RWPE1 (cell line): ENCODE data around the gene FGF18.
A peak's percentile ranks its signal among the peaks of the same experiment; 100 is the strongest.
"Not testable (repeated sequence)": the region's sequence is repeated elsewhere in the genome, so short reads cannot be mapped to it uniquely, and the experiment has no call there.

Experiments
- CTCF ChIA-PET: fragments of 350-600 bp; sonication (Branson Sonifier 250); formaldehyde crosslinking; extraction: SDS; loops from one replicate; lab custom pipeline; 2021; lab: Yijun Ruan, JAX
- POLR2A ChIA-PET: fragments of 400-600 bp; formaldehyde crosslinking; extraction: SDS; loops from one replicate; lab custom pipeline; 2020; ENCODE audit warnings: antibody characterized with exemption; ENCODE audit not compliant: low non-redundant PET; lab: Yijun Ruan, JAX
- DNase-seq: peaks from one replicate; pipeline ENCODE4 v3.0.0; 2012; ENCODE audit warnings: low spot score
- H3K27ac ChIP-seq: fragments of 450-650 bp; 2 replicates; pipeline ENCODE4 v1.5.1; 2017
- TF ChIP-seq, protein P1 (sequence below): fragments of 450-650 bp; conservative IDR thresholded peaks from 2 replicates; pipeline ENCODE4 v1.5.1; 2017; ENCODE audit warnings: low read depth, mild to moderate bottlenecking

Gene FGF18, protein sequence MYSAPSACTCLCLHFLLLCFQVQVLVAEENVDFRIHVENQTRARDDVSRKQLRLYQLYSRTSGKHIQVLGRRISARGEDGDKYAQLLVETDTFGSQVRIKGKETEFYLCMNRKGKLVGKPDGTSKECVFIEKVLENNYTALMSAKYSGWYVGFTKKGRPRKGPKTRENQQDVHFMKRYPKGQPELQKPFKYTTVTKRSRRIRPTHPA

DNA sequence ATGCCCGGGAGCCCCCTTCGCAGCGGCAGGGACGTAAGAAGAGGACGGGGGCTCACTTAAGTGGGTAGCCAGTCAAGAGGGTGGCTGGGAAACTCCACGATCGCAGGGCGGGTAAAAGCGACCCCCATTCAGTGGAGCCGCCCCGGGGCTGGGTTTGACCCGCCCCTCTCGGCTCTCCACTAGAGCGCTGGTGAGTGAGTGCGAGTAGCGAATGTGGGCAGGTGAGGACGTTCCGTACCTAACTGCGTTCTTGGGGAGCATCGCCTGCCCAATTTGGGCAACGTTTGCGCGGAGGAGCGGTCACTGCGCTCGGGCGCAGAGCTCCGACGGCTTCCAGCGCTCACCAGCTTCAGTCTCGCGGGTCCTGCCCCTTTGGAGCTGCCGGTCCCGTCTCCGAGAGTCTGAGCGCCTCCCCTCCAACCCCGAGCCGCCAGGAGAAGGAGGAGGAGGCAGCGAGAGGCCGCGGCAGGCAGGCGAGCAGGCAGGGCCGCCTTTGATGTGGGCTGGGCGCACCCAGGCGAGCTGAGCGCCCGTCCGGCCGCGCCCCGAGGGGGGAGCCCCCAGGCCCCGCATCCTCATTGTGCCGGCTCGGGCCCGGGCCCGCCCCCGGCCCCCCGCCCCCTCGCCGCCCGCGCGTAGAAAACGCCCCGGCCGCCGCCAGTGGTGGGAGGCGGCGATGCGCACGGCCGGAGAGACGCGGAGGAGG is at the start of gene FGF18:
Gene FGF18, plus strand, starts transcription at position 666 of the 706 bp plus-strand sequence. CDS start 553 bp downstream, outside the sequence.
- ChIA-PET CTCF (interaction anchor here (0.6 to 2.8 kb wide), 34 partner anchors 8 to 1168 kb away, joined by 3 to 29 read pairs (median 4); partner anchors contain the start of gene FBXW11), POLR2A (no interaction called here)
- peak; percentile 48 for DNase-seq
- no peak within 1 kb of the TSS for H3K27ac ChIP-seq
- TF ChIP-seq, protein P1, sequence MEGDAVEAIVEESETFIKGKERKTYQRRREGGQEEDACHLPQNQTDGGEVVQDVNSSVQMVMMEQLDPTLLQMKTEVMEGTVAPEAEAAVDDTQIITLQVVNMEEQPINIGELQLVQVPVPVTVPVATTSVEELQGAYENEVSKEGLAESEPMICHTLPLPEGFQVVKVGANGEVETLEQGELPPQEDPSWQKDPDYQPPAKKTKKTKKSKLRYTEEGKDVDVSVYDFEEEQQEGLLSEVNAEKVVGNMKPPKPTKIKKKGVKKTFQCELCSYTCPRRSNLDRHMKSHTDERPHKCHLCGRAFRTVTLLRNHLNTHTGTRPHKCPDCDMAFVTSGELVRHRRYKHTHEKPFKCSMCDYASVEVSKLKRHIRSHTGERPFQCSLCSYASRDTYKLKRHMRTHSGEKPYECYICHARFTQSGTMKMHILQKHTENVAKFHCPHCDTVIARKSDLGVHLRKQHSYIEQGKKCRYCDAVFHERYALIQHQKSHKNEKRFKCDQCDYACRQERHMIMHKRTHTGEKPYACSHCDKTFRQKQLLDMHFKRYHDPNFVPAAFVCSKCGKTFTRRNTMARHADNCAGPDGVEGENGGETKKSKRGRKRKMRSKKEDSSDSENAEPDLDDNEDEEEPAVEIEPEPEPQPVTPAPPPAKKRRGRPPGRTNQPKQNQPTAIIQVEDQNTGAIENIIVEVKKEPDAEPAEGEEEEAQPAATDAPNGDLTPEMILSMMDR: peak; percentile 57

DNA sequence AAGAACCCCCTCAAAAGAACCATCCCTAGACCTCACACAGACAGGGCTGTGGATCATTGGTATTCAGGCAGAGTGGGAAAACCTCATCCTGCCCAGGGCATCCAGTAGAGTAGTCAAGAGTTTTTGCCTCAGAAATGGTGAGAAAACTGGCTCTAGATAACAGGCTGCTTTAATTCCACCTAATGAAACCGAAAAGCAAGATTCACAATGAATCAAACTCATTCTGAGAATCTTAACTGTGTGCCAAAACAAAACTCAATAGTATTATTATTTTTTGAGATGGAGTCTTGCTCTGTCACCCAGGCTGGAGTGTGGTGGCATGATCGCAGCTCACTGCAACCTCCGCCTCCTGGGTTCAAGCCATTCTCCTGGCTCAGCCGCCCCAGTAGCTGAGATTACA is 49.5 kb upstream of the FGF18 start:
- TF ChIP-seq, protein P1: no peak
- CTCF ChIA-PET: interaction anchor here (0.6 kb wide), 1 partner anchor 9 kb away, joined by 4 read pairs; no protein-coding TSS in a partner anchor
- no peak for DNase-seq
- no peak overlapping the region for H3K27ac ChIP-seq
- POLR2A ChIA-PET: no interaction called here

DNA sequence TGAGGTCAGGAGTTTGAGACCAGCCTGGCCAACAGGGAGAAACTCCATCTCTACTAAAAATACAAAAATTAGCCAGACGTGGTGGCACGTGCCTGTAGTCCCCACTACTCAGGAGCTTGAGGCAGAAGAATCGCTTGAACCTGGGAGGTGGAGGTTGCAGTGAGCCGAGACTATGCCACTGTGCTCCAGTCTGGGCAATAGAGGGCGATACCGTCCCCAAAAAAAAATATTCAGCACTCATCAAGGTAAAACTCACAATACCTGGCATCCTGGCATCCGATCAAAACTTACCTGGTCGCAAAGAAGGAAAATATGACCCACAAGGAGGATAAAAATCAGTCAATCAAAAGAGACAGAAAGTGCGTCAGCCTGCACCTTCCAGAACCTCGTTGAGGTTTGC is 48.6 kb upstream of the FGF18 start:
- POLR2A ChIA-PET, H3K27ac ChIP-seq, DNase-seq: not testable (repeated sequence)
- CTCF ChIA-PET: interaction anchor here (0.6 to 0.9 kb wide), 6 partner anchors 9 to 848 kb away, joined by 3 to 9 read pairs (median 3); no protein-coding TSS in a partner anchor

DNA sequence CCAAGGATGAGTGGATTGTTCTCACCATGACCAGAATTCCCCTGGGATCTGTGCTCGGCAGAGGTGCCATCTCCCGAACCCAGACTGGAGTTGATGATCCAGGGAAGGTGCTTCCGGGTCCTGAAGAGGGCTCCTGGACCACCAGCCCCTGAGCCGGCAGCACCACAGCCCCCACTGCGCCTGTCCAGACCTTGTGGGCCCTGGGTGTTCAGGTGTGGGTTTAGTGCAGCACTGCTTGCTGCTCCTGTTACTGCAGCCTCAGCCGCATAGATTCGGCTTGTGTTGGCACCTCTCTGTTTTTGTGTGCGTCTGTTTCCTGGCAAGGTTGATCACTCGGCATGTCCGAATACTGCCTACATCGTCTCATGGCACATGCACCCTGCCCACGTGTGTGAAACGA is 48.1 kb upstream of the FGF18 start:
- POLR2A ChIA-PET: no interaction called here
- CTCF ChIA-PET: interaction anchor here (0.6 to 0.9 kb wide), 5 partner anchors 8 to 848 kb away, joined by 3 to 9 read pairs (median 3); no protein-coding TSS in a partner anchor
- no peak overlapping the region for H3K27ac ChIP-seq
- TF ChIP-seq, protein P1: no peak
- no peak for DNase-seq

DNA sequence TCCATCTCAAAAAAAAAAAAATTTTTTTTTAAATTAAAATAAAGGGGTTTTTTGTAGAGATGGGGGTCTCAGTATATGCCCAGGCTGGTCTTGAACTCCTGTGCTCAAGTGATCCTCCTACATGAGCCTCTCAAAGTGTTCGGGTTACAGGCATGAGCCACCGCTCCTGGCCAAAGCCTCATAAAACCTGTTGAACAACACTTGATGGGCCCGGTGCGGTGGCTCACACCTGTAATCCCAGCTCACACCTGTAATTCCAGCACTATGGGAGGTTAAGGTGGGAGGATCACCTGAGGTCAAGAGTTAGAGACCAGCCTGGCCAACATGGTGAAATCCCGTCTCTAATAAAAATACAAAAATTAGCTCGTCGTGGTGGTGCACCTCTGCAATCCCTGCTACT is 39.5 kb upstream of the FGF18 start:
- TF ChIP-seq, protein P1: no peak
- DNase-seq: no peak
- ChIA-PET POLR2A (no interaction called here), CTCF (interaction anchor here (0.6 to 1.0 kb wide), 2 partner anchors 9 to 543 kb away, joined by 3 to 4 read pairs; no protein-coding TSS in a partner anchor)
- H3K27ac ChIP-seq: no peak overlapping the region

DNA sequence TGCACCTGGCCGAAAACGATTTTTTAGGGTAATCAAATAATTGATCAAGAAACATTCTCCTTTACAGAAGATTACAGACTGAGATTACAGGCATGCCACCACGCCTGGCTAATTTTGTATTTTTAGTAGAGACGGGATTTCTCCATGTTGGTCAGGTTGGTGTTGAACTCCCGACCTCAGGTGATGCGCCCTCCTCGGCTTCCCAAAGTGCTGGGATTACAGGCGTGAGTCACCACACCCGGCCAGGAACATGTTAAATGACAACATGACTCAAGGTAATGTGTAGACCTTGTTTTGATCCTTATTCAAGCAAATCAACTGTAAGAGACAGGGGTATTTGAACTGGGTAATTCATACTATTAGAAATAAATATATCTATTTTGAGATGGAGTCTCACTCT is 35.0 kb upstream of the FGF18 start:
- CTCF ChIA-PET: interaction anchor here (0.7 kb wide), 1 partner anchor 54 kb away, joined by 3 read pairs; no protein-coding TSS in a partner anchor
- POLR2A ChIA-PET, H3K27ac ChIP-seq, DNase-seq: not testable (repeated sequence)

DNA sequence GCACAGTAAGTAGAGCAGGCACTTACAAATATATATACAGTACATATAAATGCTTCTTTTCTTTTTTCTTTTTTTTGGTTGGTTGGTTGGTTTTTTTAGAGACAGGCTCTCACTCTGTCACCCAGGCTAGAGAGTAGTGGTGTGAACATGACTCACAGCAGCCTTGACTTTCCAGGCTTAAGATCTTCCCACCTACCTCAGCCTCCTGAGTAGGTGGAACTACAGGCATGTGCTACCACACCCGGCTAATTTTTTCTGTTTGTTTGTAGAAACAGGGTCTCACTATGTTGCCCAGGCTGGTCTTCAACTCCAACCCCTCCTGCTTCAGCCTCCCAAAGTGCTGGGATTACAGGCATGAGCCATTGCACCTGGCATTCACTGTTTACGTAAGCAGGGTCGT is 34.4 kb upstream of the FGF18 start:
- POLR2A ChIA-PET, H3K27ac ChIP-seq, CTCF ChIA-PET, DNase-seq: not testable (repeated sequence)
